Suppressor macrophage treated with lipopolysaccharide for 1 hour (primary cell): ENCODE measurements around the gene LIFR.

Experiments used
- DNase-seq, 3 donors: peaks; one replicate each; pipeline ENCODE4 v3.0.0-alpha.2; 2020 to 2022

LIFR gene

DNA sequence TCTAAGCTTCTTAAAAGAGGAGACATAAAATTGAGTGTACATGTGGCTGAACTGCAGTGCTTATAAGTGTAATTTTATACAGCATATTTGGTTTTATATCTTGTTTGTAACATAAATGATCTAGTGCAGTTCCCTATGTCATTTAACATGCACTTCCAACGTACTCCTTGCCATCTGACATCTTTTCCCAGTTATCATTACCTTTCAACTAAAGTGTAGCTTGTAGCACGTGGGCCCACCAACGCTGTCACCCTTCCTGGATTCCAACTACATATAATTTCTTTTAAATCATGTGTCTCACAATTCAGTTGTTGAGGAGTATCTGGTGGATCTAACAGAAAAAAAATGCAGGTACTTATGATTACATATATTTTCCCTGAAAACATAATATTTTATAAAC, 50.1 kb downstream of the LIFR start:
- DNase-seq = no peak

DNA sequence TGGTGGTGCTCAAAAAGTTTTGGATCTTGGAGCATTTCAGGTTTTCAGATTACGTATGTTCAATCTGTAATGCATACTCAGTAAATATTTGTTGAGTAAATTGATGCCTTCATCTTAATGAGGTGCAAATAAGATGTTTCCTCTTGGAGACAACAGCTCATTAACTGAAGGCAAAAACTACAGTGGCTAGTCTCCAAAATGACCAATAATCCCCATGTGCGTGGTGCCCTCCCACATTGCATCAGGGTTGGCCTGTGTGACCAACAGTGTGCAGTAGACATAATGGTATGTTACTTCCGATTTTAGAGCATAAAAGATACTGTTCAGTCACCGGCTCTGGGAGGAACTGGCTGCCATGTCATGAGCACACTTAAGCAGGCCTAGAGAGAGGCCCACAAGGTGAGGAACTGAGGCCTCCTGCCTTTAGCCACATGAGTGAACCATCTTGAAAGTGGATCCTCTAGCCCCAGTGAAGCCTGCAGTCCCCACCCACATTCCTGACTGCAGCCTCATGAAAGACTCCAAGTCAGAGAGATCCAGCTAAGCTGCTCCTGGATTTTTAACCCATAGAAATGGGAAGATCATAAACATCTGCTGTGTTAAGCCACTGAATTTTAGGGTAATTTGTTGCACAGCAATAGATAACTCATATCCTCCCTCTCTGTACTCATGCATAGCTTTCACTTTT, 55.7 kb downstream of the LIFR start:
- DNase-seq = no peak

DNA sequence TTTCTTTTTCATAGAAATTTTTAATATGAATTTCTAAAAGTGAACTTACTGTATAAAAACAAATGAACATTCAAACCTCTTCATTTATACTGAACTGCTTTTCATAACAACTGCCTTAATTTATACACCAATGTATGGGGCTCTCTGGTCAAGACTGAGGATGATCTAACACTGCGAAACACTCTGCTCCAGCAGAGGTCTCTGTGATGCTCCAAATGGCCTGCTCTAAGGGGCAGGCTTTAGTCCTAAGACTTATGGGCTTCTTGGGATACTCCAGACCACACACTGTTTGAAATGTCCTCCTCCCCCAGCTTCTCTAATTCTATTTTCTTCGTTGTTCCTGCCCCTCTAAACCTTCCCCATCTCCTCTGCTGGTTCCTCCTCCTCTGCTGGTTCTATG, 58.5 kb downstream of the LIFR start:
- no peak for DNase-seq

DNA sequence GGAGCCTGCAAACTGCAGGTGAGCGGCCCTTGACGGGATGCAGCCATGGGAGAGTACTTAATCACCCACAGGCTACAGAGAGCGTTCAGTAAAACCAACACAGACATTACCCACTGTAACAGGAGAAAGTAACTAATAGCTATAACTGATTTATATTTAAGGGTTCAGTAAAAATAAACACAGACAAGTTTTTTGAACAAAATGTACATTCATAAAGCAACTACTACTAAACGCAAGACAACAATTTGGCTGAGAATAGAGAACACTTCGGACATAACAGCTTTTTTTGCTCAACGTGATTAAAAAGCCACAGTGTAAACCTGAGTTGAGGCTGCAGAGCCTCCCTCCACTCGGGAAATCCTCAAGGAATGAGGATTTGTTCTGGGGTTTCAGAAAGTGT, 61.7 kb downstream of the LIFR start:
- no peak for DNase-seq

DNA sequence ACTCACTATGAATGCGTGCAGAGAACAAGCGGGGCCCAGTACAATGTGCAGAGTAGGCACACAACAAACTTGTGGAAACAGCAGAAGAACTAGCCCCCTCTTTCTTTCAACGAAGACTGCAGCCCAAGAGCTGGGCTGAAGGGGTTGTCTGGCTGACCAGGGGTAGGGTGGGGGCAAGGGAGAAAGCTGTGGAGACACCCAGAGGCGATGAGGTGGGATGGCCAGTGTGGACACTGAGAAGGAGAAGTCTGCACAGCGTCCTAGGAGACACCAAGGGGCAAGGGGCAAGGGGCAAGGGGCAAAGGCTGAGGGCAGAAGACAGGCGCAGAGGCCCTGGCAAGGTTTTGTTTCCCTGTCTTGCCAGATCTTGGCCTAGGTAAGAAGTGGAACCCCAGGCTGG, 62.3 kb downstream of the LIFR start:
- DNase-seq = no peak

DNA sequence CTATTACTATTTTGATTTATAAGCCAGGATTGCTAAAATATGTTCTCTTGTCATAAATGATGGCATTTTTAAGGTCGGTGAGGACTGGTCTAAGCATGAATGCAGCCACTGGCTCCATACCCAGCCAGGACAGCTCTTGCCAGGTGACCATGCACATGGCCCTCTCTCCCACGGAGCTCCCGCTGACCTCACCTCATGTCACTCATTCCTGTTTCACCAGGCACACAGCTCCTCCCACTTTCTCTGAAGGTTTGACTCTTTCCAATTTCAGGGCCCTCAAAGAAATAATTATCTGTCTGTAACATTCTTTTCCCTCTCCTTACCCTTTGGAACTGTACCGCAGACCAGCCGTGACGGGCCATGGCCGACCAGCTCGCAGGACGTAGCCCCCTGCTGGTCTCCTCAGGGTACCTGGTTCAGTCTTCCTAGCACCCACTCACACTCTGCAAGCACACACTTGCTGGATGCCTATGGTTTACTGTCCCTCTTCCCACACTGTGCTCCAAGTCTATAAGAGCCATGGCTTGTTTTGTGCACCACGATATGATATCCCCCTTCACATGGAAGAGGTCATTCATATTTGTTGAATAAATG, 72.5 kb downstream of the LIFR start:
- DNase-seq = no peak

GRCh38 chr5:38479315-38479904, 77.0 kb downstream of the LIFR start:
- no peak for DNase-seq

DNA sequence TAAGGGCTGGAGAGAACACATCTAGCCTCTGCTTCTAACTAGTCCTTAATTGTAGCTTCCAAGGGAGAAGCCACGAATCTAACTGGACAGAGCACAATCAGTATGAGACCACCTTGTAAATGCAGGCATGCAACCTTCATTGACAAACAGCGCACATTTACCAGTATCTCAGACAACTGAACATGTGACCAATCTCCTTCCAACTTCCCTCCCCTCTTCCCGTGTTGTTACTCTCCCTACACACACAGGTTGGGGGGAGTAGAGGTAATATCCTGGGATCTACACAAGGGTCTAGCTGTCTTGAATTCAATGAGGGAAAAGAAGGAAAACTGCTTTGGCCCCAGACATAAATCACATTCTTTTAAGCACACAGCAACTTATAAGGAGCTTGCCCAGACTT, 77.6 kb downstream of the LIFR start:
- DNase-seq = no peak

DNA sequence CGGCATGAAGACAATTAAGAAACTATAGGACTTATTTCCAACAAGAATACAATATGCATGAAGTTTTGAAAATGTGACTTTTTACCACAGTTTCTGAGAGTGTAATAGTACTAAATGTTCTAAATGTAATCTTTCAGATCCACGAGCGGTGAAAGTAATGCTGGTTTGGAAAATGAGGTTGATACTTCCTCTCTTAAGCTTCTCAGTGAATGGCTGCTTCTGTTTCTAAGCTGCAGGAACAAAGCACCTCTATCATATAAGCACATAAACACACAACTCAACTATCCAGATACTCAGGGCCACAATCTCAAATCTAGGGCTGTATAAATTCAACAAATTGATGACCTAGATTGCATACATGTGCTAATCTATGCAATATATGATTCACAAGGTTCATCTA, 78.3 kb downstream of the LIFR start:
- no peak for DNase-seq

DNA sequence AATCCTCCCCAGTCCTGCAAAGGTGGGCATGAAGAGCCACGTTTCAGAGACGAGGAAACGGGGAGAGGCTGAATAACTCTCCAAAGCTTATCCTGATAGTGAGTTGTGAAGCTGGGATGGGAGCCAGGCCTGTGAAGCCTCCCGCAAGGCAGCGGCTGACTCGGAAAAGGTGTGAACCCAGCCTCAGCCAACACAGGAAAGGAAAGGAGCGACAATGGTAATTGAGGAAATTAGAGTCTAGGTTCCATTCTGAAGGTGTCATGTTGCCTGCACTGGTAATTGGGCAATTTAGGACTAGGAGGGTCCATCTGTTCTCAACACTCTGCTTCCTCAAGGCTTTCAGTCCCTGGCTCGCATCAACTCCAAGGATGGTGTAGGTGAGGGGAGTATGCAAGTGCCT, 83.4 kb downstream of the LIFR start:
- DNase-seq = no peak

- no peak for DNase-seq
Measured at GRCh38 chr5:38472541-38472940, 83.9 kb downstream of the LIFR start.

DNA sequence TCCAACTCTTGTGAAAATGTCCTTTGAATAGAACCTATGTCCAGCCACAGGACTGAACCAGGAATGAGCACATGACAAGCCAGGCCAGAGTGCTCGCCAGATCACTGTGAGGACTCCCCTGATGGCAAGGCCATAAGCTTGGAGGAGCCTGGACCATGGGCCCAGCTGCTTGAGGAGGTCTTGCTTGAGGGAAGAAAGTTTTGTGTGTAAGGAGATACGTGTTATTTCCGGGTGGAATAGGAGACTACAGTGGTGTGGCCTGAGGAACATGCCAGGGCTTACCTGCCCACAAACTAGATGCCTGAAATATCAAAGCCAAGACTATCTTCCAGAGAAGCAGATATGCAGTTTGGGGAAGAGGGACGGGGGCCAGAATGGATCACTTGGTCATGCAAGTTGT, 84.7 kb downstream of the LIFR start:
- DNase-seq = no peak

- no peak for DNase-seq
Measured at GRCh38 chr5:38469707-38470267, 86.7 kb downstream of the LIFR start.

- no peak for DNase-seq
Measured at GRCh38 chr5:38468978-38469706, 87.3 kb downstream of the LIFR start.

- no peak for DNase-seq
Measured at GRCh38 chr5:38468202-38468673, 88.2 kb downstream of the LIFR start.

DNA sequence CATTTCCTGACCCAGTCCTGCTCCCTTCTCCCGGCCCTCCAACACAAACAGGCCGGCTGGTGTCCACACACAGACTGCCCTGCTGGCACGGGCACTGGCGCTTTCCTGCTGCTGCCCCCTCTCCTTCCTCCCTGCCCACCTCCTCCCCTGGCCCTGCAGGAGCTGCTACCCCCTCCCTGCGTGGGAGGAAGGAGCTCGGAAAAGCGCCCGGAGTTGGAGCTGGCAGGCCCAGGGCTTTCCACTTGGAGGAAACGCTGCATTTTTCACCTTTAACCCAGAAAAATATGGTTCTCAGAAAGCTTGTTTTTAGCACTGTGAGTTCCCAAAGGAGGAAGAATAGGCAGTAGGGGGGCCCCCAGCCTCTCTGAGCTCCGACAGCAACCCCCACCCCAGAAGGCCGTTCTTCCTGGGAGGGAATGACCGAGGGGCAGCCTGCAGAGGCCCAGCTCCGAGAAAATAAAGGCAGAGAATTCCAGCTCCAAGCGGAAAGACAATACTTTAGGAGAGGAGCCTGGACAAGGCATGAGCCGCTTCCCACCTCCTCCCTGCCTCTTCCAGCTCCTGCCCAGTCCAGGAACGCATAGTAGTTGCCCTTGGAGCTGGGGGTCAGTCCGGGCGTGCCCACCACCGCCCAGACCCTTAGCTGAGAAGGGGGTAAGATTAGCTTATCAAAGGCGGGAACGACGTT, 88.9 kb downstream of the LIFR start:
- no peak for DNase-seq

DNA sequence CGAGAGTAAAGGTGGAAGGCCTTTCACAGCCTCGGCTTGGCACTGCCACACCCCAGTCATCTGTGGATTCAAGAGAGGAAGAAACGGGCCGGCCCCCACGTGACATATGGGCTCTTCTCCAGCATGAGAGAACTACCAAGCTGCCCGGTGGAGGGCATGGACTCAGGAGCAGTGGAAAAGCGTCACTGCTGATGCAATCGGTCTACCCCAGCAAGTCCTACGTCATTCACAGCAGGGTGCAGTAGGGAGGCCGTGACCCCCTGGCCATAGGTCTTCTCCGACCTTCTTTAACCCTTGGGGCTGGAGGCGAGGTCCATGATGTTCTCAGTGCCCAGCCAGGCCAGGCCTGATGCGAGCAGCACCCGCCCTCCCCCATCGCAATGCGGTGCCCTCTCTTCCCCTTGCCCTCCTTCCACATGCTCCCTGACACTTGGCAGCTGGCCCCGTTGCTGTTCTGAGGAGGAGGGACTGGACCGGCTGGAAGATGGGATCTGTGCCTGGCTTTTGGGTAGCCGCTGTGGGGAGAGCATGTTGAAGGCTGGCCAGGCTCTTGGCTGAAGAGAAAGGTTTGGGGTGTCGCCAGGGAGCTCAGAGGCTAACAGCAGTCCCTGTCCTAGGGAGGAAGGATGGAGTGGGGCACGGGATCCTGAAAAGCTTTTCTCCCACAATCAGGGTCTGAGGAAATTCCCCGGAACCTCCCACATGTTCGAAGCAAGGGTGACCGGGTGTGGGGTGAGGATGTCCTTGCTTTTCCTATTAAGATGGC, 89.8 kb downstream of the LIFR start:
- DNase-seq = no peak

DNA sequence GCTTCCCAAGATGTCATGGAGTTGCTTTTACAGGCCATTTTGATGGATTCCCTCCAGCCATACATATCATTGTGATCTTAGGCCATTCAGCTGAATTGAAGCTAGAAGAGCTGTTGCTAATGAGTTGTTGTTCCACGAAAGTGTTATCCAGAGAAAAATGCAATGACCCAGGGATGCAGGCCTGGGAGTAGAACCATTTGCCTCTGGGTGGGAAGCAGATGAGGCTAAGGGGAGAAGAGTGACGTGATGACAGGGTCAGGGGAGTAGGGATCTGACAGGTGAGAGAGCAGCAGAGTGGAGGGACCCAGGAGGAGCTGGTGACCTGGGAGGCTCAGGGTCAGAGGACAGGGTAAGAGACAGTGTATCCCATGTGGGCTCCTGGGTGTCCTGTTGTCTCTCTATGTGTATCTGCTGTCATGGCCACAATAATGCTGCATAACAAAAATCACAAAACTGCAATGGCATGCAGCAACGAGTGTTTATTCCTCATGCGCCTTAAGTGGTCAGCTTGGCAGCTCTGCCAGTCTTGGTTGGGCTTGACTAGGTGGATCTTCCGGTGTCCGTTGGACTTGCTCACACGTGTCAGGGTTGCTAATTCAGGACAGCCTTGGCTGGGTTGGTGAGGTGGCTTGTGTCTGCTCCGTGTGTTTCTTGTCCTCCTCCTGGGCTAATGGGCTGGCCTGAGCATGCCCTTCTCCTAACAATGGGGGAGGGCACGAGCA, 90.6 kb downstream of the LIFR start:
- DNase-seq = no peak

DNA sequence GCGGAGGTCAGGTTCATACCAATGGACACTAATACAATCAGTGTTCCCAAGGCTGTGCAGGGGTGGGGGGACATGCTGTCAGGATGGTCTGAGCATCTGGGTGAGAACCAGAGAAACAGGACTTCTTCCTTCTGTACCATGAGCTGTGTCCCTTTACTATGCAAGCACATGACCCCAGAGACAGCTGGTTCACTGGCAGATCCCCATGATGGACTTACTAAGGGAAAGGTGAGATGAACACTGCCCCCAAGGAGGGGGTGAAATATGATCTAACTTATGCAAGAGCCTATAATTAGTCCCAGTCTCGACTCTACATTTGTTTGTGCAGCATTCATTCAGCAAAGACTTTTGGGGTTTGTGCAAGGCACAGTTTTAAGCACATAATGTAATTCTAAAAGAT, 91.4 kb downstream of the LIFR start:
- no peak for DNase-seq

GRCh38 chr5:38463634-38464521, 92.6 kb downstream of the LIFR start:
- DNase-seq = no peak
